HepG2 (cell line): ENCODE results near the gene GCNT4. TPM values are rescaled to one million over a fixed set of nuclear protein-coding genes. Genes with fewer than 3 reads are reported as not detected.

ENCODE experiments used
- BATF2 ChIP-seq: sonication (generic); formaldehyde crosslinking; IDR thresholded peaks from 2 replicates; pipeline ENCODE4 v1.8.0; 2022; ENCODE audit warnings: mild to moderate bottlenecking, missing genetic modification reagents, moderate library complexity
- DRAP1 ChIP-seq: IDR thresholded peaks from 2 replicates; pipeline ENCODE4 v1.6.1; 2016; ENCODE audit warnings: missing genetic modification reagents, missing compliant biosample characterization
- GABPB1 ChIP-seq: IDR thresholded peaks from 2 replicates; pipeline ENCODE4 v1.6.1; 2016; ENCODE audit warnings: mild to moderate bottlenecking, missing genetic modification reagents, moderate library complexity, missing compliant biosample characterization
- HOXD1 ChIP-seq: sonication (generic); formaldehyde crosslinking; IDR thresholded peaks from 2 replicates; pipeline ENCODE4 v1.5.0; 2020; ENCODE audit warnings: missing genetic modification reagents
- KDM2A ChIP-seq: sonication (generic); formaldehyde crosslinking; IDR thresholded peaks from 2 replicates; pipeline ENCODE4 v1.4.0; 2020; ENCODE audit warnings: low read depth, missing genetic modification reagents, borderline replicate concordance
- MIXL1 ChIP-seq: IDR thresholded peaks from 2 replicates; pipeline ENCODE4 v1.6.1; 2016
- MXD3 ChIP-seq: IDR thresholded peaks from 2 replicates; pipeline ENCODE4 v1.6.1; 2016; ENCODE audit warnings: mild to moderate bottlenecking, missing biosample characterization, missing genetic modification reagents
- NFKBIZ ChIP-seq: IDR thresholded peaks from 2 replicates; pipeline ENCODE4 v1.6.1; 2018; ENCODE audit warnings: missing genetic modification reagents, missing compliant biosample characterization
- PATZ1 ChIP-seq: sonication (generic); formaldehyde crosslinking; IDR thresholded peaks from 2 replicates; pipeline ENCODE4 v1.4.0; 2020; ENCODE audit warnings: missing genetic modification reagents
- RAD51 ChIP-seq: fragments of 450-650 bp; IDR thresholded peaks from 2 replicates; pipeline ENCODE4 v1.6.1; 2016; ENCODE audit warnings: borderline replicate concordance
- THRA ChIP-seq: sonication (generic); formaldehyde crosslinking; IDR thresholded peaks from 2 replicates; pipeline ENCODE4 v1.4.0; 2020; ENCODE audit warnings: missing genetic modification reagents, borderline replicate concordance
- ZNF234 ChIP-seq: sonication (generic); formaldehyde crosslinking; conservative IDR thresholded peaks from 2 replicates; pipeline ENCODE4 v1.5.1; 2020; ENCODE audit warnings: mild to moderate bottlenecking, missing genetic modification reagents
- ZNF318 ChIP-seq: sonication (generic); formaldehyde crosslinking; IDR thresholded peaks from 2 replicates; pipeline ENCODE4 v1.4.0; 2020; ENCODE audit warnings: mild to moderate bottlenecking, missing genetic modification reagents
- ZNF552 ChIP-seq: sonication (generic); formaldehyde crosslinking; IDR thresholded peaks from 2 replicates; pipeline ENCODE4 v1.9.0; 2022; ENCODE audit warnings: missing genetic modification reagents, mild to moderate bottlenecking, borderline replicate concordance
- polyA plus RNA-seq, 8 experiments: library from polyadenylated mRNA; depleted of rRNA in 3 of 8; stranded (reverse) in 7 of 8; unstranded in 1 of 8; fragments of >200 nt; fragmentation: Illumina TruSeq in 4 of 8; extraction: Trizol in 4 of 8; gene quantifications; 2 replicates each; pipeline versions ENCODE4 v1.2.1 to v1.2.3, GENCODE V29; 2011 to 2016; ENCODE audit warnings: low read depth in 4 of 8, missing spikeins in 1 of 8, mixed read lengths in 1 of 8; ENCODE audit not compliant: insufficient read depth in 1 of 8
- total RNA-seq, 5 experiments: library from RNA; depleted of rRNA; stranded (reverse); fragments of >200 nt; fragmentation: Illumina TruSeq; extraction: Trizol; gene quantifications; 2 replicates each; pipeline ENCODE4 v1.2.3, GENCODE V29; 2016; ENCODE audit warnings: low read depth in 1 of 5

GCNT4 gene
- total and polyA plus RNA-seq, 2 of the 13 experiments (the other 11 are each of a cell fraction or from before 2014, with no cell fraction given): 0.22 to 0.38 TPM

- TF ChIP-seq ZNF318 (CRISPR knock-in tag) (no peak), PATZ1 (0 out of 2 replicates have a peak, but pooled peaks have one; percentile 19), DRAP1 (CRISPR knock-in tag) (no peak), NFKBIZ (CRISPR knock-in tag) (no peak), ZNF552 (CRISPR knock-in tag) (no peak), MXD3 (CRISPR knock-in tag) (0 out of 2 replicates have a peak, but pooled peaks have one; percentile 32), ZNF234 (peak; percentile 55; the same call in 1 of the 2 replicates), THRA (CRISPR knock-in tag) (no peak), MIXL1 (CRISPR knock-in tag) (no peak), KDM2A (CRISPR knock-in tag) (peak; percentile 55; the same call in 1 of the 2 replicates), GABPB1 (CRISPR knock-in tag) (peak; percentile 32; the same call in 1 of the 2 replicates), HOXD1 (CRISPR knock-in tag) (0 out of 2 replicates have a peak, but pooled peaks have one; percentile 23), BATF2 (CRISPR knock-in tag) (0 out of 2 replicates have a peak, but pooled peaks have one; percentile 13), RAD51 (no peak)
Measured at GRCh38 chr5:75052192-75053053, at the start of gene GCNT4 (continued).
